NCI-H82 (cell line): ENCODE results near the gene C2CD2L.
"Not testable (repeated sequence)": the region's sequence is repeated elsewhere in the genome, so short reads cannot be mapped to it uniquely, and the experiment has no call there.

Experiments used
- DNase-seq: peaks from one replicate; lab custom pipeline; 2025; lab: John Stamatoyannopoulos, UW

The C2CD2L gene

GRCh38 chr11:119093942-119094815 is 13.0 kb upstream of the C2CD2L start:
- peak; percentile 59 for DNase-seq

GRCh38 chr11:119094816-119095065 is 12.4 kb upstream of the C2CD2L start:
- DNase-seq: peak; percentile 69

GRCh38 chr11:119095066-119095880 is 11.9 kb upstream of the C2CD2L start:
- DNase-seq: peak; percentile 99

- no peak for DNase-seq
Measured at GRCh38 chr11:119099711-119100110, 7.4 kb upstream of the C2CD2L start.

GRCh38 chr11:119100246-119100970 is 6.7 kb upstream of the C2CD2L start:
- DNase-seq: peak; percentile 56

GRCh38 chr11:119100994-119101758 is 6.0 kb upstream of the C2CD2L start:
- DNase-seq: peak; percentile 49

GRCh38 chr11:119101759-119102423 is 5.3 kb upstream of the C2CD2L start, which contains the start of gene DPAGT1:
Gene DPAGT1, minus strand, starts transcription at chr11:119101853. Its CDS starts 198 bp downstream, at chr11:119101655.
- peak; percentile 97 for DNase-seq

GRCh38 chr11:119103161-119103664 is 3.9 kb upstream of the C2CD2L start:
- DNase-seq: not testable (repeated sequence)

- peak; percentile 70 for DNase-seq
Measured at GRCh38 chr11:119103793-119104192, 3.4 kb upstream of the C2CD2L start.

GRCh38 chr11:119107538-119108145 is 498 bp downstream of the C2CD2L start:
- no peak for DNase-seq

GRCh38 chr11:119108146-119108856 is 1.2 kb downstream of the C2CD2L start:
- peak; percentile 63 for DNase-seq

GRCh38 chr11:119108857-119109221 is 1.7 kb downstream of the C2CD2L start:
- DNase-seq: no peak

- DNase-seq: no peak
Measured at GRCh38 chr11:119109843-119110242, 2.7 kb downstream of the C2CD2L start.

GRCh38 chr11:119110439-119110838 is 3.3 kb downstream of the C2CD2L start:
- DNase-seq: no peak

GRCh38 chr11:119111361-119111925 is 4.3 kb downstream of the C2CD2L start:
- DNase-seq: no peak

- DNase-seq: no peak
Measured at GRCh38 chr11:119112314-119113020, 5.3 kb downstream of the C2CD2L start.

GRCh38 chr11:119113716-119114115 is 6.6 kb downstream of the C2CD2L start:
- no peak for DNase-seq

- DNase-seq: no peak
Measured at GRCh38 chr11:119114351-119114750, 7.2 kb downstream of the C2CD2L start.
